ENCODE measurements around the gene LAMA2. TPM values are rescaled to one million over a fixed set of nuclear protein-coding genes. Genes with fewer than 3 reads are reported as not detected.

LAMA2 gene
- total and polyA plus RNA-seq, 2 of the 8 experiments (the other 6 are each of a cell fraction or from before 2014, with no cell fraction given) = 1.3 to 3.8 TPM

GRCh38 chr6:129240492-129240853, 357.5 kb downstream of the LAMA2 start (continued):
- TF ChIP-seq TBP (IDR thresholded peaks at IDR 0.05; ENCODE audit: low read depth, low read length) (no peak), GTF2F1 (IDR thresholded peaks at IDR 0.05; ENCODE audit: borderline replicate concordance, low read depth, low read length) (no peak)
